Urinary bladder (tissue), 4 donors: ENCODE results near the gene CREB3L4. TPM values are rescaled to one million over a fixed set of nuclear protein-coding genes. Genes with fewer than 3 reads are reported as not detected.
A peak's percentile ranks its signal among the peaks of the same experiment; 100 is the strongest.

Experiments used
- DNase-seq: peaks from one replicate; pipeline ENCODE4 v3.0.0-alpha.2; 2015; ENCODE audit errors: extremely low spot score
- H3K27ac ChIP-seq: one replicate; pipeline ENCODE4 v1.5.1; 2013; ENCODE audit warnings: low read depth, mild to moderate bottlenecking, moderate library complexity
- H3K36me3 ChIP-seq: one replicate; pipeline ENCODE4 v1.6.1; 2013; ENCODE audit warnings: mild to moderate bottlenecking, moderate library complexity; ENCODE audit not compliant: insufficient read depth
- H3K4me1 ChIP-seq: one replicate; pipeline ENCODE4 v1.6.1; 2013; ENCODE audit warnings: mild to moderate bottlenecking, moderate library complexity; ENCODE audit not compliant: insufficient read depth
- H3K4me3 ChIP-seq: one replicate; pipeline ENCODE4 v1.5.1; 2013; ENCODE audit warnings: low read depth, low read length
- WGBS: extraction: QIAGEN DNeasy Blood & Tissue Kit; methylation state at CpG from one replicate; pipeline ENCODE4 v1.1.7; 2013; 5-methylcytosine and 5-hydroxymethylcytosine counted together
- polyA plus RNA-seq: library from polyadenylated mRNA; stranded (reverse); fragments of 200-250 nt; gene quantifications from one replicate; pipeline ENCODE4 v1.2.3, GENCODE V29; 2013
- total RNA-seq: library from RNA; depleted of rRNA; stranded (reverse); fragments of >200 nt; gene quantifications from one replicate; pipeline ENCODE4 v1.2.3, GENCODE V29; 2014
- donor health status: healthy with polysubstance abuse.
- donor health status: healthy.

CREB3L4 gene
- total and polyA plus RNA-seq, 2 donors = 8.7 to 12.2 TPM

- Histone ChIP-seq H3K27ac (no peak overlapping the region), H3K4me3 (no peak overlapping the region), H3K36me3 (no peaks in the 10 kb centered on the region), H3K4me1 (no peaks in the 10 kb centered on the region)
- DNase-seq = no peak
- WGBS = 89% methylated on average over 11 of the region's 11 CpGs
Observed at GRCh38 chr1:153942766-153943549, 24.7 kb upstream of the CREB3L4 start.

GRCh38 chr1:153944005-153944826 lies 23.5 kb upstream of the CREB3L4 start:
- 83% methylated on average over 15 of the region's 15 CpGs for WGBS
- no peaks in the 10 kb centered on the region for H3K4me1 ChIP-seq
- DNase-seq = no peak
- no peak overlapping the region for H3K27ac ChIP-seq
- no peak overlapping the region for H3K4me3 ChIP-seq
- H3K36me3 ChIP-seq = peaks cover 4% of the 10 kb centered on the region

- H3K4me1 ChIP-seq = no peaks in the 10 kb centered on the region
- H3K27ac ChIP-seq = peak overlapping the region; percentile 59
- peaks cover 5% of the 10 kb centered on the region for H3K36me3 ChIP-seq
- 67% methylated on average over 3 of the region's 3 CpGs for WGBS
- peak overlapping the region; percentile 94 for H3K4me3 ChIP-seq
- DNase-seq = no peak
Observed at GRCh38 chr1:153944827-153945117, 22.9 kb upstream of the CREB3L4 start.

GRCh38 chr1:153945131-153945794 lies 22.4 kb upstream of the CREB3L4 start:
- peak overlapping the region; percentile 93 for H3K27ac ChIP-seq
- peaks cover 5% of the 10 kb centered on the region for H3K36me3 ChIP-seq
- 29% methylated on average over 12 of the region's 12 CpGs for WGBS
- no peaks in the 10 kb centered on the region for H3K4me1 ChIP-seq
- H3K4me3 ChIP-seq = peak overlapping the region; percentile 94
- no peak for DNase-seq

- peak overlapping the region; percentile 93 for H3K27ac ChIP-seq
Observed at GRCh38 chr1:153945795-153946621, 21.7 kb upstream of the CREB3L4 start.

GRCh38 chr1:153946622-153947241 lies 21.0 kb upstream of the CREB3L4 start, which contains the start of gene DENND4B:
Gene DENND4B (minus strand): TSS chr1:153946718. CDS start chr1:153944374, 2,344 bp downstream.
- Histone ChIP-seq H3K27ac (peak within 1 kb of the TSS; percentile 93), H3K36me3 (peaks cover 5% of the 10 kb centered on the region), H3K4me1 (no peaks in the 10 kb centered on the region), H3K4me3 (peak within 1 kb of the TSS; percentile 94)
- DNase-seq = no peak
- 10% methylated on average over 28 of the region's 28 CpGs for WGBS

More at GRCh38 chr1:153945795-153946621, 21.7 kb upstream of the CREB3L4 start:
- H3K4me3 ChIP-seq = peak overlapping the region; percentile 94
- no peak for DNase-seq
- peaks cover 5% of the 10 kb centered on the region for H3K36me3 ChIP-seq
- H3K4me1 ChIP-seq = no peaks in the 10 kb centered on the region
- under 1% methylated on average over 95 of the region's 95 CpGs for WGBS

GRCh38 chr1:153951183-153951582 lies 16.5 kb upstream of the CREB3L4 start:
- H3K4me3 ChIP-seq = no peak overlapping the region
- 93% methylated on average over 11 of the region's 11 CpGs for WGBS
- peaks cover 5% of the 10 kb centered on the region for H3K36me3 ChIP-seq
- H3K4me1 ChIP-seq = peaks cover 3% of the 10 kb centered on the region
- DNase-seq = no peak
- no peak overlapping the region for H3K27ac ChIP-seq

GRCh38 chr1:153951801-153952200 lies 15.9 kb upstream of the CREB3L4 start:
- no peak for DNase-seq
- Histone ChIP-seq H3K27ac (no peak overlapping the region), H3K36me3 (peaks cover 5% of the 10 kb centered on the region), H3K4me1 (peaks cover 3% of the 10 kb centered on the region), H3K4me3 (no peak overlapping the region)
- 90% methylated on average over 2 of the region's 2 CpGs for WGBS

GRCh38 chr1:153953859-153954365 lies 13.8 kb upstream of the CREB3L4 start:
- H3K4me1 ChIP-seq = peaks cover 5% of the 10 kb centered on the region
- no peak overlapping the region for H3K4me3 ChIP-seq
- peaks cover 3% of the 10 kb centered on the region for H3K36me3 ChIP-seq
- no peak overlapping the region for H3K27ac ChIP-seq
- 79% methylated on average over 4 of the region's 4 CpGs for WGBS
- DNase-seq = no peak

GRCh38 chr1:153954826-153955225 lies 12.9 kb upstream of the CREB3L4 start:
- 93% methylated on average over 10 of the region's 10 CpGs for WGBS
- no peak overlapping the region for H3K4me3 ChIP-seq
- H3K4me1 ChIP-seq = peaks cover 5% of the 10 kb centered on the region
- no peaks in the 10 kb centered on the region for H3K36me3 ChIP-seq
- H3K27ac ChIP-seq = no peak overlapping the region
- DNase-seq = no peak

- peaks cover 5% of the 10 kb centered on the region for H3K4me1 ChIP-seq
- no peak overlapping the region for H3K27ac ChIP-seq
- 30% methylated on average over 6 of the region's 6 CpGs for WGBS
- no peaks in the 10 kb centered on the region for H3K36me3 ChIP-seq
- H3K4me3 ChIP-seq = peak overlapping the region; percentile 75
- DNase-seq = no peak
Observed at GRCh38 chr1:153956997-153957715, 10.5 kb upstream of the CREB3L4 start.

- no peaks in the 10 kb centered on the region for H3K36me3 ChIP-seq
Observed at GRCh38 chr1:153957744-153958110, 10.0 kb upstream of the CREB3L4 start.

More at GRCh38 chr1:153957744-153958110, 10.0 kb upstream of the CREB3L4 start:
- H3K27ac ChIP-seq = peak overlapping the region; percentile 87
- H3K4me3 ChIP-seq = peak overlapping the region; percentile 75
- WGBS = 0% methylated on average over 13 of the region's 13 CpGs
- DNase-seq = no peak
- H3K4me1 ChIP-seq = peaks cover 5% of the 10 kb centered on the region
